WTC11 (cell line): ENCODE measurements around the gene SLC26A11. TPM values are rescaled to one million over a fixed set of nuclear protein-coding genes. Genes with fewer than 3 reads are reported as not detected.

Experiments used
- ATAC-seq: fragments of 200-7000 bp; cut with Tn5 transposase; 2 replicates; pipeline ENCODE4 v1.10.0; 2021; ENCODE audit warnings: mild to moderate bottlenecking, moderate library complexity
- CTCF ChIA-PET: fragments of 300-600 bp; sonication (Branson Sonifier 250); formaldehyde crosslinking; loops from one replicate; lab custom pipeline; 2021; ENCODE audit warnings: antibody characterized with exemption; lab: Charles Lee
- POLR2A ChIA-PET: fragments of 350-600 bp; sonication (Branson Sonifier 250); formaldehyde crosslinking; loops from one replicate; lab custom pipeline; 2021; ENCODE audit warnings: antibody characterized with exemption; lab: Charles Lee
- DNase-seq: peaks from one replicate; pipeline ENCODE4 v3.0.0; 2021; ENCODE audit warnings: low spot score
- H3K27ac Mint-ChIP-seq: 2 replicates; pipeline ENCODE4 v1.8.0; 2021; ENCODE audit warnings: mixed read lengths
- H3K27me3 Mint-ChIP-seq: 2 replicates; pipeline ENCODE4 v1.8.0; 2021; ENCODE audit warnings: low read depth, mild to moderate bottlenecking, moderate library complexity, mixed read lengths
- H3K36me3 Mint-ChIP-seq: 2 replicates; pipeline ENCODE4 v1.8.0; 2021; ENCODE audit warnings: mixed read lengths
- H3K4me1 Mint-ChIP-seq: 2 replicates; pipeline ENCODE4 v1.8.0; 2022; ENCODE audit warnings: mixed read lengths
- H3K4me3 Mint-ChIP-seq: 2 replicates; pipeline ENCODE4 v1.8.0; 2021; ENCODE audit warnings: mild to moderate bottlenecking, moderate library complexity, mixed read lengths
- H3K9me3 Mint-ChIP-seq: 2 replicates; pipeline ENCODE4 v1.8.0; 2021; ENCODE audit warnings: mixed read lengths
- CBFB ChIP-seq: sonication (generic); formaldehyde crosslinking; IDR thresholded peaks from 2 replicates; pipeline ENCODE4 v1.8.1; 2022; ENCODE audit warnings: mild to moderate bottlenecking, low read depth, missing genetic modification reagents
- EMX1 ChIP-seq: fragments of 250-450 bp; sonication (Bioruptor Pico); IDR thresholded peaks from 2 replicates; pipeline ENCODE4 v1.8.0; 2021; ENCODE audit warnings: mild to moderate bottlenecking
- GRHL2 ChIP-seq: fragments of 250-450 bp; sonication (Bioruptor Pico); IDR thresholded peaks from 2 replicates; pipeline ENCODE4 v1.8.0; 2022; ENCODE audit warnings: mild to moderate bottlenecking, moderate library complexity; ENCODE audit not compliant: insufficient replicate concordance, severe bottlenecking
- KAT7 ChIP-seq: sonication (generic); formaldehyde crosslinking; IDR thresholded peaks from 2 replicates; pipeline ENCODE4 v1.8.1; 2023; ENCODE audit warnings: missing genetic modification reagents, mild to moderate bottlenecking, borderline replicate concordance
- MYBL2 ChIP-seq: sonication (generic); formaldehyde crosslinking; IDR thresholded peaks from 2 replicates; pipeline ENCODE4 v1.8.1; 2023; ENCODE audit warnings: mild to moderate bottlenecking, moderate library complexity, missing genetic modification reagents
- NFYB ChIP-seq: sonication (generic); formaldehyde crosslinking; conservative IDR thresholded peaks from 2 replicates; pipeline ENCODE4 v1.8.0; 2022; ENCODE audit warnings: low read depth, missing genetic modification reagents
- NR2C2 ChIP-seq: sonication (generic); formaldehyde crosslinking; IDR thresholded peaks from 2 replicates; pipeline ENCODE4 v1.8.0; 2022; ENCODE audit warnings: mild to moderate bottlenecking, missing genetic modification reagents
- SMAD4 ChIP-seq: sonication (generic); formaldehyde crosslinking; IDR thresholded peaks from 2 replicates; pipeline ENCODE4 v1.8.0; 2022; ENCODE audit warnings: mild to moderate bottlenecking, missing genetic modification reagents
- ZNF263 ChIP-seq: sonication (generic); formaldehyde crosslinking; IDR thresholded peaks from 2 replicates; pipeline ENCODE4 v1.8.1; 2022; ENCODE audit warnings: low read depth, mild to moderate bottlenecking, moderate library complexity, missing genetic modification reagents
- ZNF671 ChIP-seq: fragments of 250-450 bp; sonication (Bioruptor Pico); IDR thresholded peaks from 2 replicates; pipeline ENCODE4 v1.8.0; 2021; ENCODE audit warnings: mild to moderate bottlenecking
- total RNA-seq: library from RNA; stranded (reverse); gene quantifications from 3 replicates; pipeline ENCODE4 v1.2.3, GENCODE V29; 2021
- TF ChIP-seq, protein P1 (sequence below): sonication (generic); formaldehyde crosslinking; IDR thresholded peaks from 2 replicates; pipeline ENCODE4 v1.8.1; 2023; ENCODE audit warnings: mild to moderate bottlenecking, missing genetic modification reagents, moderate library complexity
- TF ChIP-seq, protein P2 (sequence below): sonication (generic); formaldehyde crosslinking; IDR thresholded peaks from 2 replicates; pipeline ENCODE4 v1.8.1; 2023; ENCODE audit warnings: mild to moderate bottlenecking, missing genetic modification reagents, borderline replicate concordance
- TF ChIP-seq, protein P3 (sequence below): sonication (generic); formaldehyde crosslinking; IDR thresholded peaks from 2 replicates; pipeline ENCODE4 v1.8.1; 2022; ENCODE audit warnings: mild to moderate bottlenecking, moderate library complexity, missing genetic modification reagents
- TF ChIP-seq, protein P4 (sequence below): sonication (generic); formaldehyde crosslinking; IDR thresholded peaks from 2 replicates; pipeline ENCODE4 v1.8.0; 2023; ENCODE audit warnings: missing genetic modification reagents
- TF ChIP-seq, protein P5 (sequence below): fragments of 250-450 bp; sonication (Bioruptor Pico); conservative IDR thresholded peaks from 2 replicates; pipeline ENCODE4 v1.9.0; 2021; ENCODE audit warnings: mild to moderate bottlenecking
- TF ChIP-seq, protein P6 (sequence below): fragments of 250-450 bp; sonication (Bioruptor Pico); IDR thresholded peaks from 2 replicates; pipeline ENCODE4 v1.9.0; 2021; ENCODE audit warnings: mild to moderate bottlenecking, borderline replicate concordance
- TF ChIP-seq, protein P7 (sequence below): sonication (generic); formaldehyde crosslinking; IDR thresholded peaks from 2 replicates; pipeline ENCODE4 v1.8.1; 2022; ENCODE audit warnings: mild to moderate bottlenecking, missing genetic modification reagents, moderate library complexity, borderline replicate concordance
- TF ChIP-seq, protein P8 (sequence below): sonication (generic); formaldehyde crosslinking; IDR thresholded peaks from 2 replicates; pipeline ENCODE4 v1.8.1; 2023; ENCODE audit warnings: mild to moderate bottlenecking, missing genetic modification reagents

The SLC26A11 gene
- total RNA-seq, 1 experiment from 2014 or later: 26.4 TPM

DNA sequence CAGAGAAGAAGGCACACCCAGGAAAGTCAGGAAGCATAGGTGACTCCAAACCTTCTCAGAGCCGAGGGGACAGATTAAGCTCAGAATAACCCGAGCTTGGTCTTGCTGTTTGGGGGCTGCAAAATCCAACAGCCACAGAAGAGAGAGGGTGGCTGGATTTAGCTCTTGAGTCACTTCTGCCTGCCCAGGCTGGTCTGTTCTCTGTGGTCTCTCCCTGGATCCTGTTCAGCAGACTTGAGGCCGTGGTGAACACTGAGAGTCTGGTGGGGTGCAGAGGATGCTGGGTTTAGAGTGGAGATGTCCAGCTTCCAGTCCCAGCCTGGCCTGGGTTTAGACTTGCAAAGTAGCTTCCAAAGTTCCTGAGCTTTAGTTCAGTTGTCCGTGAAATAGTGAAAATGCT is 8.8 kb downstream of the SLC26A11 start (continued):
- TF ChIP-seq, protein P1, sequence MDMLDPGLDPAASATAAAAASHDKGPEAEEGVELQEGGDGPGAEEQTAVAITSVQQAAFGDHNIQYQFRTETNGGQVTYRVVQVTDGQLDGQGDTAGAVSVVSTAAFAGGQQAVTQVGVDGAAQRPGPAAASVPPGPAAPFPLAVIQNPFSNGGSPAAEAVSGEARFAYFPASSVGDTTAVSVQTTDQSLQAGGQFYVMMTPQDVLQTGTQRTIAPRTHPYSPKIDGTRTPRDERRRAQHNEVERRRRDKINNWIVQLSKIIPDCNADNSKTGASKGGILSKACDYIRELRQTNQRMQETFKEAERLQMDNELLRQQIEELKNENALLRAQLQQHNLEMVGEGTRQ (CRISPR knock-in tag): no peak

DNA sequence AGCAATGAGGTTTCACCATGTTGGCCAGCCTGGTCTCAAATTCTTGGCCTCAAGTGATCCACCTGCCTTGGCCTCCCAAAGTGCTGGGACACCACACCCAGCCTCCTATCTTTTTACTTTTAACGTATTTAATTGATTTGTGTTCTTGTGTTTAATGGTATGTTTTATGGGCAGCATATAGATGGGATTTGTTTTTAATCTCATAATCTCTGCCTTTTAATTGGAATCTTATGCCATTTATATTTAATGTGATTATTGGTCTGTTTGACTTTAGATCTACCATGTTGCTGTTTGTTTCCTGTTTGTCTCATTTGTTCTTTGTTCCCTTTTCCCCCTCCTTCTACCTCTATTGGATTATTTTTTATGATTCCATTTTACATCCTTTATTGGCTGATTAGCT is 12.2 kb downstream of the SLC26A11 start:
- no peak overlapping the region for H3K4me3 Mint-ChIP-seq
- TF ChIP-seq KAT7 (CRISPR knock-in tag): no peak
- TF ChIP-seq SMAD4 (CRISPR knock-in tag): no peak
- TF ChIP-seq, protein P2, sequence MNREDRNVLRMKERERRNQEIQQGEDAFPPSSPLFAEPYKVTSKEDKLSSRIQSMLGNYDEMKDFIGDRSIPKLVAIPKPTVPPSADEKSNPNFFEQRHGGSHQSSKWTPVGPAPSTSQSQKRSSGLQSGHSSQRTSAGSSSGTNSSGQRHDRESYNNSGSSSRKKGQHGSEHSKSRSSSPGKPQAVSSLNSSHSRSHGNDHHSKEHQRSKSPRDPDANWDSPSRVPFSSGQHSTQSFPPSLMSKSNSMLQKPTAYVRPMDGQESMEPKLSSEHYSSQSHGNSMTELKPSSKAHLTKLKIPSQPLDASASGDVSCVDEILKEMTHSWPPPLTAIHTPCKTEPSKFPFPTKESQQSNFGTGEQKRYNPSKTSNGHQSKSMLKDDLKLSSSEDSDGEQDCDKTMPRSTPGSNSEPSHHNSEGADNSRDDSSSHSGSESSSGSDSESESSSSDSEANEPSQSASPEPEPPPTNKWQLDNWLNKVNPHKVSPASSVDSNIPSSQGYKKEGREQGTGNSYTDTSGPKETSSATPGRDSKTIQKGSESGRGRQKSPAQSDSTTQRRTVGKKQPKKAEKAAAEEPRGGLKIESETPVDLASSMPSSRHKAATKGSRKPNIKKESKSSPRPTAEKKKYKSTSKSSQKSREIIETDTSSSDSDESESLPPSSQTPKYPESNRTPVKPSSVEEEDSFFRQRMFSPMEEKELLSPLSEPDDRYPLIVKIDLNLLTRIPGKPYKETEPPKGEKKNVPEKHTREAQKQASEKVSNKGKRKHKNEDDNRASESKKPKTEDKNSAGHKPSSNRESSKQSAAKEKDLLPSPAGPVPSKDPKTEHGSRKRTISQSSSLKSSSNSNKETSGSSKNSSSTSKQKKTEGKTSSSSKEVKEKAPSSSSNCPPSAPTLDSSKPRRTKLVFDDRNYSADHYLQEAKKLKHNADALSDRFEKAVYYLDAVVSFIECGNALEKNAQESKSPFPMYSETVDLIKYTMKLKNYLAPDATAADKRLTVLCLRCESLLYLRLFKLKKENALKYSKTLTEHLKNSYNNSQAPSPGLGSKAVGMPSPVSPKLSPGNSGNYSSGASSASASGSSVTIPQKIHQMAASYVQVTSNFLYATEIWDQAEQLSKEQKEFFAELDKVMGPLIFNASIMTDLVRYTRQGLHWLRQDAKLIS: no peak
- TF ChIP-seq, protein P3, sequence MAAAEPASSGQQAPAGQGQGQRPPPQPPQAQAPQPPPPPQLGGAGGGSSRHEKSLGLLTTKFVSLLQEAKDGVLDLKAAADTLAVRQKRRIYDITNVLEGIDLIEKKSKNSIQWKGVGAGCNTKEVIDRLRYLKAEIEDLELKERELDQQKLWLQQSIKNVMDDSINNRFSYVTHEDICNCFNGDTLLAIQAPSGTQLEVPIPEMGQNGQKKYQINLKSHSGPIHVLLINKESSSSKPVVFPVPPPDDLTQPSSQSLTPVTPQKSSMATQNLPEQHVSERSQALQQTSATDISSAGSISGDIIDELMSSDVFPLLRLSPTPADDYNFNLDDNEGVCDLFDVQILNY: no peak
- no peak for TF ChIP-seq EMX1 (CRISPR knock-in tag)
- no peak for TF ChIP-seq ZNF671 (CRISPR knock-in tag)
- TF ChIP-seq, protein P4, sequence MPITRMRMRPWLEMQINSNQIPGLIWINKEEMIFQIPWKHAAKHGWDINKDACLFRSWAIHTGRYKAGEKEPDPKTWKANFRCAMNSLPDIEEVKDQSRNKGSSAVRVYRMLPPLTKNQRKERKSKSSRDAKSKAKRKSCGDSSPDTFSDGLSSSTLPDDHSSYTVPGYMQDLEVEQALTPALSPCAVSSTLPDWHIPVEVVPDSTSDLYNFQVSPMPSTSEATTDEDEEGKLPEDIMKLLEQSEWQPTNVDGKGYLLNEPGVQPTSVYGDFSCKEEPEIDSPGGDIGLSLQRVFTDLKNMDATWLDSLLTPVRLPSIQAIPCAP (CRISPR knock-in tag): no peak
- no peak for TF ChIP-seq NR2C2 (CRISPR knock-in tag)
- TF ChIP-seq, protein P5, sequence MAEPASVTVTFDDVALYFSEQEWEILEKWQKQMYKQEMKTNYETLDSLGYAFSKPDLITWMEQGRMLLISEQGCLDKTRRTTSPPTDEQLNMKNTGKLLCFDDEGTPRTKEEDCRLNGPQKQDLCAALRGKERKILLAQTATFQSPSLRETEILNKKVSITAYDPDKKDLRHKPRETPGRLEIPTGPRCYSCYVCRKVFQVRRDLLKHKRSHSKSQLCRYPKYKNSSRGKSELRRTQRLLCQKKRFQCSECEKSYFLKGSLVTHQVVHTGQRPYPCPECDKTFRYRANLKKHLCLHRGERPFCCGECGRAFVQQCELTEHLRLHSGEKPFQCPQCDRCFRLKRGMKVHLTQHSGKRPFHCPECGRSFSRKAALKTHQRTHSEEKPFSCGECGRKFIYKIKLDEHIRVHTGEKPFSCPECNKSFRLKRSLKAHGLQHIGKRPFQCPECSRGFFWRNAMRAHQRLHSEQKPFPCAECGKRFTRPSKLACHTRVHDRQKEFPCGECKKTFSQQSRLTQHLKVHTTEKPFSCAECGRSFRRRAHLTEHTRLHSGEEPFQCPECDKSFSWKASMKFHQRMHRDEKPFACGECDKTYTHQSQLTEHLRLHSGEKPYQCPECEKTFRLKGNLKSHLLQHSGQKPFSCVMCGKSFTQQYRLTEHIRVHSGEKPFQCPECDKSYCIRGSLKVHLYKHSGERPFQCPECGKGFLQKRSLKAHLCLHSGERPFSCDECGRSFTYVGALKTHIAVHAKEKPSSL (CRISPR knock-in tag): no peak
- TF ChIP-seq MYBL2: no peak
- no peak for TF ChIP-seq CBFB (CRISPR knock-in tag)
- TF ChIP-seq, protein P6, sequence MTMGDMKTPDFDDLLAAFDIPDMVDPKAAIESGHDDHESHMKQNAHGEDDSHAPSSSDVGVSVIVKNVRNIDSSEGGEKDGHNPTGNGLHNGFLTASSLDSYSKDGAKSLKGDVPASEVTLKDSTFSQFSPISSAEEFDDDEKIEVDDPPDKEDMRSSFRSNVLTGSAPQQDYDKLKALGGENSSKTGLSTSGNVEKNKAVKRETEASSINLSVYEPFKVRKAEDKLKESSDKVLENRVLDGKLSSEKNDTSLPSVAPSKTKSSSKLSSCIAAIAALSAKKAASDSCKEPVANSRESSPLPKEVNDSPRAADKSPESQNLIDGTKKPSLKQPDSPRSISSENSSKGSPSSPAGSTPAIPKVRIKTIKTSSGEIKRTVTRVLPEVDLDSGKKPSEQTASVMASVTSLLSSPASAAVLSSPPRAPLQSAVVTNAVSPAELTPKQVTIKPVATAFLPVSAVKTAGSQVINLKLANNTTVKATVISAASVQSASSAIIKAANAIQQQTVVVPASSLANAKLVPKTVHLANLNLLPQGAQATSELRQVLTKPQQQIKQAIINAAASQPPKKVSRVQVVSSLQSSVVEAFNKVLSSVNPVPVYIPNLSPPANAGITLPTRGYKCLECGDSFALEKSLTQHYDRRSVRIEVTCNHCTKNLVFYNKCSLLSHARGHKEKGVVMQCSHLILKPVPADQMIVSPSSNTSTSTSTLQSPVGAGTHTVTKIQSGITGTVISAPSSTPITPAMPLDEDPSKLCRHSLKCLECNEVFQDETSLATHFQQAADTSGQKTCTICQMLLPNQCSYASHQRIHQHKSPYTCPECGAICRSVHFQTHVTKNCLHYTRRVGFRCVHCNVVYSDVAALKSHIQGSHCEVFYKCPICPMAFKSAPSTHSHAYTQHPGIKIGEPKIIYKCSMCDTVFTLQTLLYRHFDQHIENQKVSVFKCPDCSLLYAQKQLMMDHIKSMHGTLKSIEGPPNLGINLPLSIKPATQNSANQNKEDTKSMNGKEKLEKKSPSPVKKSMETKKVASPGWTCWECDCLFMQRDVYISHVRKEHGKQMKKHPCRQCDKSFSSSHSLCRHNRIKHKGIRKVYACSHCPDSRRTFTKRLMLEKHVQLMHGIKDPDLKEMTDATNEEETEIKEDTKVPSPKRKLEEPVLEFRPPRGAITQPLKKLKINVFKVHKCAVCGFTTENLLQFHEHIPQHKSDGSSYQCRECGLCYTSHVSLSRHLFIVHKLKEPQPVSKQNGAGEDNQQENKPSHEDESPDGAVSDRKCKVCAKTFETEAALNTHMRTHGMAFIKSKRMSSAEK (CRISPR knock-in tag): no peak
- TF ChIP-seq NFYB (CRISPR knock-in tag): no peak
- no peak for TF ChIP-seq ZNF263
- TF ChIP-seq, protein P7, sequence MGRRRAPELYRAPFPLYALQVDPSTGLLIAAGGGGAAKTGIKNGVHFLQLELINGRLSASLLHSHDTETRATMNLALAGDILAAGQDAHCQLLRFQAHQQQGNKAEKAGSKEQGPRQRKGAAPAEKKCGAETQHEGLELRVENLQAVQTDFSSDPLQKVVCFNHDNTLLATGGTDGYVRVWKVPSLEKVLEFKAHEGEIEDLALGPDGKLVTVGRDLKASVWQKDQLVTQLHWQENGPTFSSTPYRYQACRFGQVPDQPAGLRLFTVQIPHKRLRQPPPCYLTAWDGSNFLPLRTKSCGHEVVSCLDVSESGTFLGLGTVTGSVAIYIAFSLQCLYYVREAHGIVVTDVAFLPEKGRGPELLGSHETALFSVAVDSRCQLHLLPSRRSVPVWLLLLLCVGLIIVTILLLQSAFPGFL (CRISPR knock-in tag): no peak
- TF ChIP-seq, protein P8, sequence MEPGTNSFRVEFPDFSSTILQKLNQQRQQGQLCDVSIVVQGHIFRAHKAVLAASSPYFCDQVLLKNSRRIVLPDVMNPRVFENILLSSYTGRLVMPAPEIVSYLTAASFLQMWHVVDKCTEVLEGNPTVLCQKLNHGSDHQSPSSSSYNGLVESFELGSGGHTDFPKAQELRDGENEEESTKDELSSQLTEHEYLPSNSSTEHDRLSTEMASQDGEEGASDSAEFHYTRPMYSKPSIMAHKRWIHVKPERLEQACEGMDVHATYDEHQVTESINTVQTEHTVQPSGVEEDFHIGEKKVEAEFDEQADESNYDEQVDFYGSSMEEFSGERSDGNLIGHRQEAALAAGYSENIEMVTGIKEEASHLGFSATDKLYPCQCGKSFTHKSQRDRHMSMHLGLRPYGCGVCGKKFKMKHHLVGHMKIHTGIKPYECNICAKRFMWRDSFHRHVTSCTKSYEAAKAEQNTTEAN: no peak
- TF ChIP-seq GRHL2: no peak

More for the DNA sequence above, 12.2 kb downstream of the SLC26A11 start:
- ATAC-seq (no peak), DNase-seq (no peak)
- Mint-ChIP-seq H3K27me3 (no peaks in the 10 kb centered on the region; the same call in 1 of the 2 replicates), H3K9me3 (peaks cover 21% of the 10 kb centered on the region), H3K36me3 (peaks cover 41% of the 10 kb centered on the region), H3K4me1 (no peaks in the 10 kb centered on the region), H3K27ac (no peak overlapping the region)
- ChIA-PET CTCF (interaction anchor here (1.2 kb wide), 1 partner anchor 129 kb away, joined by 4 read pairs; no protein-coding TSS in a partner anchor), POLR2A (no interaction called here)
